IMR-90 (cell line): Measurements from ENCODE around the gene S100A3. TPM values are rescaled to one million over a fixed set of nuclear protein-coding genes. Genes with fewer than 3 reads are reported as not detected.

ENCODE experiments used
- ATAC-seq: fragments of 200-7000 bp; cut with Tn5 transposase; 2 replicates; pipeline ENCODE4 v1.9.1; 2020; ENCODE audit warnings: low read depth, mild to moderate bottlenecking, moderate library complexity
- BruUV-seq: library from RNA; stranded (reverse); fragments of 400-500 nt; replicated peaks from 2 replicates; lab custom pipeline; 2021; lab: Mats Ljungman, UMichigan
- CTCF ChIA-PET: fragments of 300-600 bp; formaldehyde crosslinking; extraction: SDS; loops from one replicate; lab custom pipeline; 2021; ENCODE audit warnings: antibody characterized with exemption; lab: Yijun Ruan, JAX
- POLR2A ChIA-PET: fragments of 300-600 bp; sonication (Branson Sonifier 250); formaldehyde crosslinking; loops from one replicate; lab custom pipeline; 2022; ENCODE audit warnings: antibody characterized with exemption; ENCODE audit not compliant: unreplicated experiment; lab: Charles Lee
- DNase-seq: peaks from one replicate; pipeline ENCODE4 v3.0.0; 2013
- H2AFZ ChIP-seq: replicated peaks from 2 replicates; pipeline ENCODE3; 2013; ENCODE audit warnings: low read length, mild to moderate bottlenecking; ENCODE audit not compliant: poor library complexity
- H2AK5ac ChIP-seq: 2 replicates; pipeline ENCODE4 v1.6.1; 2013; ENCODE audit warnings: low read depth, low read length, inconsistent platforms
- H2AK9ac ChIP-seq: replicated peaks from 2 replicates; pipeline ENCODE3; 2013; ENCODE audit warnings: mild to moderate bottlenecking, low read depth, low read length, moderate library complexity; ENCODE audit not compliant: poor library complexity
- H2BK120ac ChIP-seq: 2 replicates; pipeline ENCODE4 v1.6.1; 2013; ENCODE audit warnings: low read depth, low read length, inconsistent platforms
- H2BK15ac ChIP-seq: 3 replicates; pipeline ENCODE4 v1.6.1; 2013; ENCODE audit warnings: low read depth, low read length, inconsistent platforms
- H2BK20ac ChIP-seq: 2 replicates; pipeline ENCODE4 v1.6.1; 2013; ENCODE audit warnings: low read depth, mild to moderate bottlenecking, inconsistent platforms, low read length, moderate library complexity
- H2BK5ac ChIP-seq: 2 replicates; pipeline ENCODE4 v1.6.1; 2013; ENCODE audit warnings: mild to moderate bottlenecking, low read depth, low read length, inconsistent platforms; ENCODE audit not compliant: poor library complexity, severe bottlenecking
- H3K14ac ChIP-seq: replicated peaks from 2 replicates; pipeline ENCODE4 v1.6.1; 2013; ENCODE audit warnings: low read depth, low read length, inconsistent platforms
- H3K18ac ChIP-seq: 2 replicates; pipeline ENCODE4 v1.6.1; 2013; ENCODE audit warnings: low read depth, low read length, control low read depth
- H3K23ac ChIP-seq: 2 replicates; pipeline ENCODE4 v1.6.1; 2013; ENCODE audit warnings: low read depth, low read length, inconsistent platforms
- H3K27ac ChIP-seq: 2 replicates; pipeline ENCODE4 v1.5.1; 2013; ENCODE audit warnings: mild to moderate bottlenecking, control low read depth, low read length; ENCODE audit not compliant: insufficient read depth
- H3K27me3 ChIP-seq: 2 replicates; pipeline ENCODE4 v1.6.1; 2013; ENCODE audit warnings: low read length; ENCODE audit not compliant: control insufficient read depth, insufficient read depth
- H3K36me3 ChIP-seq: 2 replicates; pipeline ENCODE4 v1.6.1; 2013; ENCODE audit warnings: low read length, mixed read lengths; ENCODE audit not compliant: control insufficient read depth, insufficient read depth
- H3K4ac ChIP-seq: 2 replicates; pipeline ENCODE4 v1.6.1; 2013; ENCODE audit warnings: low read depth, low read length, inconsistent platforms
- H3K4me1 ChIP-seq: 2 replicates; pipeline ENCODE4 v1.6.1; 2013; ENCODE audit warnings: low read length, mixed read lengths; ENCODE audit not compliant: control insufficient read depth, insufficient read depth
- H3K4me2 ChIP-seq: 2 replicates; pipeline ENCODE4 v1.6.1; 2013; ENCODE audit warnings: low read depth, mild to moderate bottlenecking, control low read depth, low read length, moderate library complexity
- H3K4me3 ChIP-seq: 2 replicates; pipeline ENCODE4 v1.5.1; 2013; ENCODE audit warnings: low read depth, mild to moderate bottlenecking, control low read depth, low read length, moderate library complexity; ENCODE audit not compliant: insufficient read depth
- H3K56ac ChIP-seq: 2 replicates; pipeline ENCODE4 v1.6.1; 2013; ENCODE audit warnings: low read length, inconsistent platforms; ENCODE audit not compliant: insufficient read depth; ENCODE audit errors: extremely low read depth
- H3K79me1 ChIP-seq, 2 experiments: 2 replicates each; pipeline ENCODE4 v1.6.1; 2013; ENCODE audit warnings: low read length in 2 of 2, inconsistent platforms in 1 of 2, low read depth in 1 of 2
- H3K9ac ChIP-seq: 2 replicates; pipeline ENCODE4 v1.6.1; 2013; ENCODE audit warnings: low read depth, low read length, control low read depth
- H3K9me1 ChIP-seq: 2 replicates; pipeline ENCODE4 v1.6.1; 2013; ENCODE audit warnings: low read length, inconsistent platforms; ENCODE audit not compliant: insufficient read depth
- H3K9me3 ChIP-seq: 2 replicates; pipeline ENCODE4 v1.6.1; 2013; ENCODE audit warnings: low read length; ENCODE audit not compliant: control insufficient read depth, insufficient read depth
- H4K20me1 ChIP-seq: 2 replicates; pipeline ENCODE4 v1.6.1; 2013; ENCODE audit warnings: low read length, inconsistent platforms; ENCODE audit not compliant: insufficient read depth
- H4K5ac ChIP-seq: 2 replicates; pipeline ENCODE4 v1.6.1; 2013; ENCODE audit warnings: mild to moderate bottlenecking, low read depth, low read length, control low read depth
- H4K8ac ChIP-seq, 2 experiments: 2 replicates each; pipeline ENCODE4 v1.6.1; 2013; ENCODE audit warnings: low read depth in 2 of 2, low read length in 2 of 2, control low read depth in 1 of 2, inconsistent platforms in 1 of 2
- H4K91ac ChIP-seq: 2 replicates; pipeline ENCODE4 v1.6.1; 2013; ENCODE audit warnings: low read depth, low read length, inconsistent platforms; ENCODE audit not compliant: insufficient read depth
- BHLHE40 ChIP-seq: fragments of 150-350 bp; IDR thresholded peaks from 2 replicates; pipeline ENCODE4 v1.6.1; 2016; ENCODE audit warnings: mild to moderate bottlenecking, low read depth, low read length
- CEBPB ChIP-seq: IDR thresholded peaks from 2 replicates; pipeline ENCODE4 v1.6.1; 2012; ENCODE audit warnings: low read depth, low read length, improper control_type of control experiment
- CHD1 ChIP-seq: IDR thresholded peaks from 2 replicates; pipeline ENCODE4 v1.6.1; 2012; ENCODE audit warnings: low read depth, low read length, improper control_type of control experiment
- FOS ChIP-seq: fragments of 150-350 bp; IDR thresholded peaks from 2 replicates; pipeline ENCODE4 v1.6.1; 2016; ENCODE audit warnings: low read depth, low read length
- MAFK ChIP-seq: IDR thresholded peaks from 2 replicates; pipeline ENCODE4 v1.6.1; 2012; ENCODE audit warnings: low read depth, low read length, improper control_type of control experiment
- MAZ ChIP-seq: IDR thresholded peaks from 2 replicates; pipeline ENCODE4 v1.6.1; 2012; ENCODE audit warnings: low read depth, mild to moderate bottlenecking, low read length, improper control_type of control experiment, moderate library complexity, borderline replicate concordance
- MXI1 ChIP-seq: IDR thresholded peaks from 2 replicates; pipeline ENCODE4 v1.6.1; 2012; ENCODE audit warnings: low read depth, mild to moderate bottlenecking, low read length, moderate library complexity, borderline replicate concordance
- NFE2L2 ChIP-seq: fragments of 150-350 bp; IDR thresholded peaks from 2 replicates; pipeline ENCODE4 v1.6.1; 2016; ENCODE audit warnings: low read depth, mild to moderate bottlenecking, low read length
- POLR2A ChIP-seq: IDR thresholded peaks from 2 replicates; pipeline ENCODE4 v1.6.1; 2012; ENCODE audit warnings: mild to moderate bottlenecking, low read depth, low read length
- RAD21 ChIP-seq: IDR thresholded peaks from 2 replicates; pipeline ENCODE4 v1.6.1; 2012; ENCODE audit warnings: low read length, improper control_type of control experiment
- RCOR1 ChIP-seq: IDR thresholded peaks from 2 replicates; pipeline ENCODE4 v1.6.1; 2012; ENCODE audit warnings: mild to moderate bottlenecking, low read length, improper control_type of control experiment; ENCODE audit not compliant: insufficient replicate concordance
- RFX5 ChIP-seq: IDR thresholded peaks from 2 replicates; pipeline ENCODE4 v1.8.0; 2012; ENCODE audit warnings: low read depth, mild to moderate bottlenecking, low read length, moderate library complexity
- SMC3 ChIP-seq: fragments of 150-350 bp; IDR thresholded peaks from 2 replicates; pipeline ENCODE4 v1.6.1; 2016; ENCODE audit warnings: low read depth, mild to moderate bottlenecking, antibody characterized with exemption, low read length, moderate library complexity
- WGBS, 2 experiments: methylation state at CpG; one replicate each; pipeline versions ENCODE4 v1.1.5 to v1.1.7; 2013; ENCODE audit warnings: missing lambda C conversion rate in 2 of 2; ENCODE audit not compliant: insufficient read length in 1 of 2; ENCODE audit errors: extremely low coverage in 2 of 2; 5-methylcytosine and 5-hydroxymethylcytosine counted together
- dilution Hi-C: fragments of 300-500 bp; cut with HindIII; formaldehyde crosslinking; loops from one replicate; pipeline ENCODE4 v1.14.3; 2018; ENCODE audit warnings: low sequenced_read_pairs; ENCODE audit not compliant: unreplicated experiment
- in situ Hi-C: fragments of 300-500 bp; cut with MboI; formaldehyde crosslinking; loops from 3 replicates; pipeline ENCODE4 v1.14.3; 2019; ENCODE audit warnings: low sequenced_read_pairs, inconsistent platforms, mixed read lengths
- intact Hi-C: fragments of 100-400 bp; cut with micrococcal nuclease; formaldehyde crosslinking; loops from 2 replicates; pipeline ENCODE4 v1.10.0; 2022
- polyA plus RNA-seq, 3 experiments: library from polyadenylated mRNA; depleted of rRNA; stranded (reverse); fragments of >200 nt; gene quantifications; 2 replicates each; pipeline ENCODE4 v1.2.3, GENCODE V29; 2012; ENCODE audit warnings: low replicate concordance in 1 of 3
- total RNA-seq: library from RNA; depleted of rRNA; stranded (reverse); fragments of >200 nt; gene quantifications from 2 replicates; pipeline ENCODE4 v1.2.3, GENCODE V29; 2012
- TF ChIP-seq, protein P1 (sequence below): fragments of 150-350 bp; IDR thresholded peaks from 2 replicates; pipeline ENCODE4 v1.6.1; 2016; ENCODE audit warnings: low read depth, mild to moderate bottlenecking, low read length, moderate library complexity, borderline replicate concordance
- TF ChIP-seq, protein P2 (sequence below): conservative IDR thresholded peaks from 2 replicates; pipeline ENCODE4 v1.5.1; 2012; ENCODE audit warnings: mild to moderate bottlenecking, low read depth, low read length, improper control_type of control experiment
- TF ChIP-seq, protein P3 (sequence below): fragments of 150-350 bp; IDR thresholded peaks from 2 replicates; pipeline ENCODE4 v1.6.1; 2017; ENCODE audit warnings: mild to moderate bottlenecking, antibody characterized with exemption, low read length, low read depth

Gene S100A3
- total and polyA plus RNA-seq, 2 of the 4 experiments (the other 2 are of a cell fraction): 2.9 to 4.5 TPM

DNA sequence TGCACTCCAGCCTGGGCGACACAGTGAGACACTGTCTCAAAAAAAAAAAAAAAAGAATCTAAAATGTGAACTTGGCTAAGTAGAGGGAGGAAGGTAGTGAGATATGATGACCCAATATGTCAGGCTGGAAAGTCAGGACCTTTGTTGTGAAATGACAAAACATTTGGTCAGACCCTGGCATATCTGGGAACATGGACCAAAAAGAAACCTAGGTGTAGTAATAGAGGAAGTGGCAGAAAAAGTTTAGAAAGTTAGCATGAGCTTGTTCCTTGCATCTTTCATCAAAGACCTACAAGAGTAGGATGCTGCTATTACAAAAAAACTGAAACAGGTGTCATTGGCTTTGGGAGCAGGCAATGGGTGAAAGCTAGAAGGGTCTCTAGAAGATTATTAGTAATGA is 7.3 kb upstream of the S100A3 start:
- no TSS peak for BruUV-seq
- no peak overlapping the region for H2AK9ac ChIP-seq
- peaks cover 22% of the 10 kb centered on the region for H3K9me1 ChIP-seq
- no peak overlapping the region for H4K91ac ChIP-seq
- ATAC-seq: no peak
- no peak overlapping the region for H4K8ac ChIP-seq
- H3K79me1 ChIP-seq: peaks cover 0 to 4% of the 10 kb centered on the region in 2 experiments; a peak in 1 of 4 replicates
- WGBS, 2 experiments: no CpG with 5 or more reads among the region's 1 CpG
- H3K27ac ChIP-seq: no peak overlapping the region
- no peak overlapping the region for H4K5ac ChIP-seq
- H3K9ac ChIP-seq: no peak overlapping the region
- intact Hi-C loops: no loop called here
- no peaks in the 10 kb centered on the region for H4K20me1 ChIP-seq
- no peak overlapping the region for H2BK20ac ChIP-seq
- dilution Hi-C loops: no loop called here
- H2AK5ac ChIP-seq: no peak overlapping the region
- H3K4me1 ChIP-seq: peaks cover 17% of the 10 kb centered on the region
- no peaks in the 10 kb centered on the region for H3K36me3 ChIP-seq
- CTCF ChIA-PET: no interaction called here
- no peak overlapping the region for H3K4me2 ChIP-seq
- no peak overlapping the region for H2BK5ac ChIP-seq
- no peak overlapping the region for H3K23ac ChIP-seq
- TF ChIP-seq SMC3 (no peak), NFE2L2 (no peak), CHD1 (no peak), RAD21 (no peak), RFX5 (no peak), CEBPB (no peak), MXI1 (no peak), MAZ (no peak), FOS (no peak), RCOR1 (no peak), POLR2A (no peak), BHLHE40 (no peak), MAFK (no peak)
- TF ChIP-seq, protein P1, sequence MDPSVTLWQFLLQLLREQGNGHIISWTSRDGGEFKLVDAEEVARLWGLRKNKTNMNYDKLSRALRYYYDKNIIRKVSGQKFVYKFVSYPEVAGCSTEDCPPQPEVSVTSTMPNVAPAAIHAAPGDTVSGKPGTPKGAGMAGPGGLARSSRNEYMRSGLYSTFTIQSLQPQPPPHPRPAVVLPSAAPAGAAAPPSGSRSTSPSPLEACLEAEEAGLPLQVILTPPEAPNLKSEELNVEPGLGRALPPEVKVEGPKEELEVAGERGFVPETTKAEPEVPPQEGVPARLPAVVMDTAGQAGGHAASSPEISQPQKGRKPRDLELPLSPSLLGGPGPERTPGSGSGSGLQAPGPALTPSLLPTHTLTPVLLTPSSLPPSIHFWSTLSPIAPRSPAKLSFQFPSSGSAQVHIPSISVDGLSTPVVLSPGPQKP: no peak
- TF ChIP-seq, protein P2, sequence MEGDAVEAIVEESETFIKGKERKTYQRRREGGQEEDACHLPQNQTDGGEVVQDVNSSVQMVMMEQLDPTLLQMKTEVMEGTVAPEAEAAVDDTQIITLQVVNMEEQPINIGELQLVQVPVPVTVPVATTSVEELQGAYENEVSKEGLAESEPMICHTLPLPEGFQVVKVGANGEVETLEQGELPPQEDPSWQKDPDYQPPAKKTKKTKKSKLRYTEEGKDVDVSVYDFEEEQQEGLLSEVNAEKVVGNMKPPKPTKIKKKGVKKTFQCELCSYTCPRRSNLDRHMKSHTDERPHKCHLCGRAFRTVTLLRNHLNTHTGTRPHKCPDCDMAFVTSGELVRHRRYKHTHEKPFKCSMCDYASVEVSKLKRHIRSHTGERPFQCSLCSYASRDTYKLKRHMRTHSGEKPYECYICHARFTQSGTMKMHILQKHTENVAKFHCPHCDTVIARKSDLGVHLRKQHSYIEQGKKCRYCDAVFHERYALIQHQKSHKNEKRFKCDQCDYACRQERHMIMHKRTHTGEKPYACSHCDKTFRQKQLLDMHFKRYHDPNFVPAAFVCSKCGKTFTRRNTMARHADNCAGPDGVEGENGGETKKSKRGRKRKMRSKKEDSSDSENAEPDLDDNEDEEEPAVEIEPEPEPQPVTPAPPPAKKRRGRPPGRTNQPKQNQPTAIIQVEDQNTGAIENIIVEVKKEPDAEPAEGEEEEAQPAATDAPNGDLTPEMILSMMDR: no peak
- TF ChIP-seq, protein P3, sequence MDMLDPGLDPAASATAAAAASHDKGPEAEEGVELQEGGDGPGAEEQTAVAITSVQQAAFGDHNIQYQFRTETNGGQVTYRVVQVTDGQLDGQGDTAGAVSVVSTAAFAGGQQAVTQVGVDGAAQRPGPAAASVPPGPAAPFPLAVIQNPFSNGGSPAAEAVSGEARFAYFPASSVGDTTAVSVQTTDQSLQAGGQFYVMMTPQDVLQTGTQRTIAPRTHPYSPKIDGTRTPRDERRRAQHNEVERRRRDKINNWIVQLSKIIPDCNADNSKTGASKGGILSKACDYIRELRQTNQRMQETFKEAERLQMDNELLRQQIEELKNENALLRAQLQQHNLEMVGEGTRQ: no peak
- no peak overlapping the region for H3K56ac ChIP-seq
- no peaks in the 10 kb centered on the region for H3K27me3 ChIP-seq
- H3K4ac ChIP-seq: no peak overlapping the region
- H3K14ac ChIP-seq: no peak overlapping the region; the same call in 1 of the 2 replicates
- POLR2A ChIA-PET: no interaction called here
- H3K18ac ChIP-seq: no peak overlapping the region
- no peaks in the 10 kb centered on the region for H3K9me3 ChIP-seq
- H2AFZ ChIP-seq: no peak overlapping the region
- H2BK15ac ChIP-seq: no peak overlapping the region
- H3K4me3 ChIP-seq: no peak overlapping the region
- no peak overlapping the region for H2BK120ac ChIP-seq
- in situ Hi-C loops: no loop called here
- no peak for DNase-seq
